Loucy (cell line): ENCODE measurements around the gene BMERB1.

ENCODE experiments used
- H2AFZ ChIP-seq: fragments of 200-600 bp; sonication (generic); 2 replicates; pipeline ENCODE4 v1.6.0; 2016; ENCODE audit warnings: antibody characterized with exemption, mild to moderate bottlenecking, low read length, moderate library complexity
- H3F3A ChIP-seq: fragments of 200-600 bp; 2 replicates; pipeline ENCODE4 v1.6.0; 2016; ENCODE audit warnings: antibody characterized with exemption, low read depth, mild to moderate bottlenecking
- H3K27me3 ChIP-seq: fragments of 200-600 bp; sonication (generic); 2 replicates; pipeline ENCODE4 v1.6.1; 2014; ENCODE audit warnings: low read length, mild to moderate bottlenecking; ENCODE audit not compliant: insufficient read depth, poor library complexity, severe bottlenecking
- H3K36me3 ChIP-seq: fragments of 200-600 bp; sonication (generic); 2 replicates; pipeline ENCODE4 v1.6.1; 2016; ENCODE audit warnings: low read length; ENCODE audit not compliant: insufficient read depth
- H3K4me1 ChIP-seq: fragments of 200-600 bp; sonication (generic); 2 replicates; pipeline ENCODE4 v1.5.1; 2014; ENCODE audit warnings: low read length, mild to moderate bottlenecking; ENCODE audit not compliant: insufficient read depth, poor library complexity, severe bottlenecking
- H3K4me2 ChIP-seq: fragments of 200-600 bp; sonication (generic); 2 replicates; pipeline ENCODE4 v1.6.0; 2014; ENCODE audit warnings: antibody characterized with exemption, low read length, low read depth, mild to moderate bottlenecking; ENCODE audit not compliant: poor library complexity, severe bottlenecking
- H3K4me3 ChIP-seq: fragments of 200-600 bp; sonication (generic); 2 replicates; pipeline ENCODE4 v1.5.1; 2014; ENCODE audit warnings: low read length, mild to moderate bottlenecking, mixed read lengths; ENCODE audit not compliant: poor library complexity, severe bottlenecking
- H3K79me2 ChIP-seq: fragments of 200-600 bp; sonication (generic); 2 replicates; pipeline ENCODE4 v1.6.1; 2014; ENCODE audit warnings: low read length; ENCODE audit not compliant: insufficient read depth
- H3K9ac ChIP-seq: fragments of 200-600 bp; sonication (generic); 2 replicates; pipeline ENCODE4 v1.6.0; 2014; ENCODE audit warnings: mild to moderate bottlenecking, low read depth, low read length, moderate library complexity; ENCODE audit not compliant: poor library complexity, severe bottlenecking
- H3K9me2 ChIP-seq: fragments of 200-600 bp; sonication (generic); replicated peaks from 2 replicates; pipeline ENCODE4 v1.6.1; 2016; ENCODE audit warnings: low read depth, low read length, mixed read lengths
- H3K9me3 ChIP-seq: fragments of 200-600 bp; sonication (generic); 2 replicates; pipeline ENCODE4 v1.6.1; 2014; ENCODE audit warnings: mild to moderate bottlenecking, antibody characterized with exemption, low read length, low read depth; ENCODE audit not compliant: insufficient read depth
- H4K20me1 ChIP-seq: fragments of 200-600 bp; sonication (generic); 2 replicates; pipeline ENCODE4 v1.6.0; 2014; ENCODE audit warnings: antibody characterized with exemption, low read length, mild to moderate bottlenecking; ENCODE audit not compliant: insufficient read depth, poor library complexity, severe bottlenecking
- CTCF ChIP-seq: fragments of 200-600 bp; sonication (generic); conservative IDR thresholded peaks from 2 replicates; pipeline ENCODE4 v1.5.1; 2014; ENCODE audit warnings: mild to moderate bottlenecking, antibody characterized with exemption, low read length
- EZH2phosphoT487 ChIP-seq: fragments of 200-600 bp; IDR thresholded peaks from 2 replicates; pipeline ENCODE4 v1.6.1; 2018; ENCODE audit warnings: antibody characterized with exemption, mild to moderate bottlenecking, moderate library complexity, borderline replicate concordance

Gene BMERB1

GRCh38 chr16:15559176-15559575 is 124.8 kb downstream of the BMERB1 start:
- Histone ChIP-seq H3K4me1 (no peaks in the 10 kb centered on the region), H3K79me2 (no peaks in the 10 kb centered on the region)

DNA sequence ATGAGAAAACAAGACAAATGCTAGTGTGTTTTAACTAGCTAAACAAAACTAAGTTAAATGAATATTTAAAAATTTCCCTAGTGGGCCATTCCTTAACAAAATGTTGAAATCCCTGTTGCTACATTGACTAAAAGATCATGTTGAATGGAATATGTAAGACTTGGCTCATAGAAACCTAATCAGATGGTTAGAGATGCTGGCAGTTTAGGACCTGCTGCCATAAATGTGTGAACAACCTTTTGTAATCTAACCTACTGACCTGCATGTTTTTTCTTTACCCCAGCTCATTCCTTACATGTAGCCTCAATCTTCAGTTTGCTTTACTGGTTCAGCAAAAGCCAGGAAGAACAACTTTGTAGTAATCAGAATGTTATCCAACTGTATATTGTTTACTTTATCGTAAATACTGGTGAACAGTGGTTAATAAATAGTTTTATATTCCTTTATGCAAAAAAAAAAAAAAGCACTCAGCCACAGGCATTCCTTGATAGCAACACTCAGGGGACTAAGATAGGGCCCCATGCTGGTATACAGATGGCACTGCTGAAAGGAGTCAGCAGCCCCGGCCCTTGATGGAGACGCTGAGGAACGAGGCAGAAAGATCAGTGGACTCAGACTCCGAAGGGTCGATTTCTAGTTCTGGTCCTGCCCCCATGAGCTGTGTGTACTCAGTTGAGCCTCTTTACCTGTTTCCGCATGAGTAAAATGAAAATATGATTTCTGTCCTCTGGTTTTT is 130.4 kb downstream of the BMERB1 start:
- Histone ChIP-seq H2AFZ (no peak overlapping the region), H3K9ac (no peak overlapping the region), H3K4me3 (no peak overlapping the region), H3F3A (no peaks in the 10 kb centered on the region), H3K4me2 (no peak overlapping the region), H3K27me3 (no peaks in the 10 kb centered on the region), H3K4me1 (no peaks in the 10 kb centered on the region), H3K9me3 (no peaks in the 10 kb centered on the region), H4K20me1 (no peaks in the 10 kb centered on the region), H3K79me2 (no peaks in the 10 kb centered on the region), H3K36me3 (no peaks in the 10 kb centered on the region), H3K9me2 (no peaks in the 10 kb centered on the region)
- TF ChIP-seq CTCF (no peak), EZH2phosphoT487 (no peak)

More at GRCh38 chr16:15559176-15559575, 124.8 kb downstream of the BMERB1 start:
- no peaks in the 10 kb centered on the region for H3K9me3 ChIP-seq
- no peak overlapping the region for H2AFZ ChIP-seq
- H3K9me2 ChIP-seq = no peaks in the 10 kb centered on the region
- TF ChIP-seq CTCF = no peak
- H3K36me3 ChIP-seq = no peaks in the 10 kb centered on the region
- H3K27me3 ChIP-seq = no peaks in the 10 kb centered on the region
- H4K20me1 ChIP-seq = no peaks in the 10 kb centered on the region
- no peaks in the 10 kb centered on the region for H3F3A ChIP-seq
- H3K9ac ChIP-seq = no peak overlapping the region
- H3K4me3 ChIP-seq = no peak overlapping the region
- H3K4me2 ChIP-seq = no peak overlapping the region

DNA sequence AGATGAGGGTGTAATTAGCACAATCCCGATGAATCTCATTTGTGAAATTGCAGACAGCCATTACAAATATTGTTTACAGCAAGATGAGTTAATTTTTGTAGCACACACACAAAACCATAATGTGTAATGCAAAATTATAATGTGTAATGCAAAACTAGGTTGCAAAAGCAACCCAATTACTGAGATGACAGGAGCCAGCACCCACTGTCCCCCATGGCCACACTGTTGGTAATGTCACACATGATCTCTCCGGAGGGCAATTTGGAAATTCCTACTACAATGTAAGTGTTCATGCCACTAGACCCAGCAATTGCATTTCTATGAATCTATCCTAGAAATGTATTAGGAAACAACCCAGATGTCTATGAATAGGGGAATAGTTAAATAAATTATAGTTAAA is 131.7 kb downstream of the BMERB1 start:
- Histone ChIP-seq H3K9ac (no peak overlapping the region), H3K4me1 (no peaks in the 10 kb centered on the region), H3K4me2 (no peak overlapping the region), H3K36me3 (no peaks in the 10 kb centered on the region), H3K9me3 (no peaks in the 10 kb centered on the region), H3K9me2 (no peaks in the 10 kb centered on the region), H4K20me1 (no peaks in the 10 kb centered on the region), H3K4me3 (no peak overlapping the region), H3K79me2 (no peaks in the 10 kb centered on the region), H3F3A (no peaks in the 10 kb centered on the region), H2AFZ (no peak overlapping the region), H3K27me3 (no peaks in the 10 kb centered on the region)
- no peak for TF ChIP-seq EZH2phosphoT487
- no peak for TF ChIP-seq CTCF
